Skeletal muscle cell (primary cell): ENCODE measurements around the gene TPM2.
A peak's percentile ranks its signal among the peaks of the same experiment; 100 is the strongest.

Experiments used
- DNase-seq: peaks from one replicate; pipeline ENCODE4 v3.0.0-alpha.2; 2010; ENCODE audit warnings: low read depth
- H3K4me3 ChIP-seq: 2 replicates; pipeline ENCODE4 v1.5.1; 2011; ENCODE audit warnings: low read depth, mild to moderate bottlenecking, control low read depth, low read length, moderate library complexity

Gene TPM2

DNA sequence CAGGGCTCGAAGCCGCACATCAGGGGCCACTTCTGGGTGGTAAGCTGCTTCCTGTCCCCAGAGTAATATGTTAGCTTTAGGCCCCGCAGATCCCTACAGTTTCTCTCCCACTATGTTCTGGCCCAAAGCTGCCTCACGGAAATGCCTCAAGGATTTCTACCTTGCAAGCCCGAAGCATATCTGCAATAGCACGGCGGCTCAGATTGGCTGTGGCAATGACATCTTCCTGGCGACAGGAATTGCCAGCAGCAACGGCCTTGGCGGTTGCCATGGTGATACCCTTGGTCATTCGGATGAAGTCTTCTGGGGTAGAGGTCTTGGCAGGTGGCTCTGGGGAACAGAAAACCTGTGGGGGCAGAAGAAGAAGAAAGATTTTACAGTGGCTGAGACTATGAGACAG lies 10.3 kb upstream of the TPM2 start:
- DNase-seq: no peak
- H3K4me3 ChIP-seq: no peak overlapping the region

DNA sequence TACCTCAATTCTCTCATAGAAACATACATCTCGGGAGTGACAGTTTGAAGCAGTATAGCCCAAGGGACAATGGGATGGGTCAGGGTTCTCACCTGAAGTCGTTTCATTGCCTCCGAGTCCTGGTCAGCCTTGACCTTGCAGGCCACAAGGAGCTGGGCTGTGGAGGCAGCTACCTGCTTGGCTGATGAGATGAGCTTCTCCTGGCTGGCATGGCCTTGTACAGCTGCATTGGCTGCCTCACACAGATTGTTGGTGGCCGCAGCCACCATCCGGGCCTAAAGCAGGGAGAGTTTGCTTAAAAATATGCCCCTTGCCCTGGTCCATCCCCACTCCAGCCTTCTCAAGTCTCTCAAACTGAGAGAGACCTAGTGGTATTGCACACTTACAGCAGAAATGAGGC lies 8.5 kb upstream of the TPM2 start:
- DNase-seq: no peak
- no peak overlapping the region for H3K4me3 ChIP-seq

DNA sequence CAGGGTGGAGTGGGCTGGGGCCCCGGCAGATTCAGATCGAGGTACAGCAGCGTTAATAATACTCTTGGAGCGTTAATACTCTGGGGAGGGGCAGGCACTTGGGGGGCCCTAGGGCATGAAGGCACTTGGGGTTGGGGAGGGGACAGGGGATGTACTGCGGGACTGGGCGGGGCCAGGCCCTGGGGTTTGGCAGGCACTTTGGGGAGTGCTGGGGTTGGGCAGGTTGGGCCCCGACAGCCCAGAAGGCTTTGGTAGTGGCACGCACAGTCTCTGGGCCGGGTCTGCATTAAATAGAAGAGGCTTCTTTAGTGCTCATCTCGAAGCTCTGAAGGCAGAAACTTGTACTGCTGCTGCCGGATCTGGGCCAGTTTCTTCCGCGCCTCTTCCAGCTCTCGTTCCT lies 7.8 kb upstream of the TPM2 start:
- DNase-seq: no peak

DNA sequence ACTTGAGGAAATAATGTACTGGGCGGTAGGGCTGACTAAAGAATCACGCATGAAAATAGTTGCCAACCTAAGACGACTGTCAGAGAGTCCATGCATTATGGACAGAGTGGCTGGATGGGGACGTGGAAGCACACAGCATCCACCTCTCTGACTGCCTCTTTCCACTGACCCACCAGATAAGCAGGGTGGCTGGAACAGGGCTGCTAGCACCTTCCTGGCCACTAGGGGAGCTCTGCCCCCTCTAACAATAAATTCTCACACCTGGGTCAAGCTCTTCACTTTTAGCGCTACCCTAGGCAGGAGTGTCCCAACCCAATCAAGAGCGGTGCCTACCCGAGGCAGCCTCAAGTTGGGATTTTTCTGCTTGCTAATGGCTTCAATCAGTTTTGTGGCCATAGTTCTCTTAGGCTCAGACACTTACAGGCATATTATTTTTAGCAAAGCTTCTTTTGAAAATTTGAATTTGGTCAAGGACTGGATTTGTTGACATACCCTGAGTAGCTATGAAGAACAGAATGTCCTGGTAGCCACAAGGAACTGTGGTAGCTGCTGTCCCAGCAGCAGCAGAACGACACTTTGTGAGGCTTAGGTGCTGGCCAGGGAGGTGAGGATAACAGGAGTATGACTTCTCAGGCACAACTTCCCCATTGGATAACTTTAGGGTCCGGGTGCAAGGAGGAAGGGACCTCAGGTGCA lies 6.9 kb upstream of the TPM2 start:
- no peak overlapping the region for H3K4me3 ChIP-seq
- no peak for DNase-seq

More for the DNA sequence above, 7.8 kb upstream of the TPM2 start:
- H3K4me3 ChIP-seq: no peak overlapping the region

DNA sequence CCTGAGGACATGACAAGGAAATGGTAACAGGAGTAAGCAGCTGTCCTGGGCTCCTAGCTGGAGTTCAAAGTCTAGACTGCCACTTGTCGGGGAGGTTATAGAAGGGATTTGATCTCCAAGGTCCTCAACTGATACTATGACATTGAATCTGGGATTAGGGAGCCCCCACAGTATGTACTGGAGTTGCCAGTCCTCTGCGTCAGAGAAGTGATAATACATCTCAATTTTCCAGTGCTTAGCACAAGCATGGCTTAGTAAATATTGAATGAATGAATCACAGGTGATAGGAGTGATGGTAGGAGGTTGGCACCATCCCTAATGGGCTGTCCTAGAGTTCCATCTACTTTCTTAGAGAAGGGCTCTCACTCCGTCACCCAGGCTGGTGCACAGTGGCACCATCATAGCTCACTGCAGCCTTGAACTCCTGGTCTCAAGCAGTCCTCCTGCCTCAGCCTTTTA lies 6.2 kb upstream of the TPM2 start:
- no peak overlapping the region for H3K4me3 ChIP-seq
- no peak for DNase-seq

DNA sequence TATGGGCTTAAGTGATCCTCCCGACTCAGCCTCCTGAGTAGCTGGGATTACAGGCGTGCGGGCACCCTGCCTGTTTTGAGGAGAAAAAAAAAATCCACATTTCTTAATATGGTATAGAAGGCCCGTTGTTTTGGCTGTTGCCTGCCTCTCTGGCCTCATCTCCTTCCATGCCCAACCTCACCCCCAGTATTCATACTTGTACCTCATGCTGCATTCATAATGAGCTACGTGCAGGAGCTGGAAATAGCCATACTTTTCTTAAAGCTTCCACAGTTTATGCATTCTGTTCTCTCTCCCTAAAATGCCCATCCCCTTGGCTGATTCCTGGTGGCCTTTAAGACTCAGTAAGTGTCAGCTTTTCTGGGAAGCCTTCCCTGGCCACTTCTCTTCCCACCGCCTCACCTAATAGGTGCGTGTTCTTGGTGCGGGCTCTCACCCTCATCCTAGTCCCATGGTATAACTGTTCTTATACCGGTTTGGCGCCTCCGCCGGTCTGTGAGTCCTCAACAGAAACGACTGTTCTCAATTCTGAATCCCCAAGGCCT lies 2.1 kb upstream of the TPM2 start:
- DNase-seq: no peak
- no peak overlapping the region for H3K4me3 ChIP-seq

DNA sequence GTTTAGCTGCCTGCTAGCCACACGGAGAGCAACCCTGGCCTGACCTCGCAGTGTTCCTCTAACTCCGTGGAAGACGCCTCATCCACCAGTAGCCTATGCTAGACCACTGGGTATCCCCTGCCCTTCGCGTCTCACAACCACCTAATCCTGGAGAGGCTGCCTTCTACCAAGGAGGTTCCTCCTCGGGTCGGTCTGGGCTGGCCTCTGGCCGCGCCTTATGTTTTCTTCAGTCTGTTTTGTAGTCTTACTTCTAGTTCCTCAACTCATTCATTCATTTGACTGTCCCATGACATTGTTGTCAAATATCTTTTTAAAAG lies 1.6 kb upstream of the TPM2 start:
- no peak for DNase-seq
- H3K4me3 ChIP-seq: peak overlapping the region; percentile 99

DNA sequence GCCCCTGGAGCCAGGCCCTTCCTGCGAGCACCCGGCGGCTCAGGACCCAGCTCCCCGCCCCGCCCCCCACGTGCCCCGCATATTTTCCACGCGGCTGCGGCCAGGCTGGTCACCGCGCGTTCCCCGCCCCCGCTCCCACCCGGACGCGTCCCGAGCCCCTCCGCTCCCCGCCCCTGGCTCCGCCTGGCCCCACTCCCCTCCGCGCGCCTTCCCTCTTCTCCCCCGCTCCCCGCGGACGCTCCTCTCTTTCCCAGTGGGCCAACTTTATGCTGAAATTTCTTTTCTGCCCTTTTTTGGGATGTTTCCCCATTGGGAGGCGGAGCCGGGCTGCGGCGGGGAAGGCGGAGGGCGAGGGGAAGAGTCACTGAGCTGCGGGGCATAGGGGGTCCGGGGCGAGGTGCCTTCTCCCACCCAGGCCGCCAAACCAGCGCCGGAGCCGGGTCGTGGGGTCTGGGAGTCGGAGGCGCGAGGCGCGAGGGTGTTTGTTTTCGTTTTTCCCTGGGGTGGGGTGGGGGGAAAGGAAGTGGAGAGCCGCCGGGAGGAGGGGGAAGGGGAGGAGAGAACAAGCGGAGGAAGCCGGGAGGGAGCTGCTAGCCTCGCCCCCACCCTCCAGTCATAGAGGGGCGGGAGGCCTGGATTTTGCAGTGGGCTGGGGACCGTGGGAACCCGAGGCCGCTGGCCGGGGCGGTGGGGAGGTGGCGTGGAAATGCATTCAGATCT lies 1.0 kb upstream of the TPM2 start:
- DNase-seq: peak; percentile 53
- H3K4me3 ChIP-seq: peak overlapping the region; percentile 99

DNA sequence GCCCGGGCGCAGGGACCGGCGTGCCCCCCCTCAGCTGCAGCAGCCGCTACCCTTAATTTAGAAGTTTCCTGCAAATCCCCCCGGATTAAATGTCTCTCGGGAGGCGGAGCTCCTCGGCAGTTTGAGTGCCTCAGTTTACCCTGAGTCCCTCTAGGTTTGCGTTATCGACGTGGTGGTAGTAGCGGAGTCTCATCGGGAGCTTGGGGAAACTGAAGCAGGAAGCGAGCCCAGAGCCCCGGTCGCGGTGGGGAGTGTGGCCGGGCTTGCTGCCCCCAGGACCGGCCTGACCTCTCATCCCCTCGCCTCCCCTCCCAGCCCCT lies 529 bp upstream of the TPM2 start:
- H3K4me3 ChIP-seq: peak overlapping the region; percentile 99
- DNase-seq: peak; percentile 29

DNA sequence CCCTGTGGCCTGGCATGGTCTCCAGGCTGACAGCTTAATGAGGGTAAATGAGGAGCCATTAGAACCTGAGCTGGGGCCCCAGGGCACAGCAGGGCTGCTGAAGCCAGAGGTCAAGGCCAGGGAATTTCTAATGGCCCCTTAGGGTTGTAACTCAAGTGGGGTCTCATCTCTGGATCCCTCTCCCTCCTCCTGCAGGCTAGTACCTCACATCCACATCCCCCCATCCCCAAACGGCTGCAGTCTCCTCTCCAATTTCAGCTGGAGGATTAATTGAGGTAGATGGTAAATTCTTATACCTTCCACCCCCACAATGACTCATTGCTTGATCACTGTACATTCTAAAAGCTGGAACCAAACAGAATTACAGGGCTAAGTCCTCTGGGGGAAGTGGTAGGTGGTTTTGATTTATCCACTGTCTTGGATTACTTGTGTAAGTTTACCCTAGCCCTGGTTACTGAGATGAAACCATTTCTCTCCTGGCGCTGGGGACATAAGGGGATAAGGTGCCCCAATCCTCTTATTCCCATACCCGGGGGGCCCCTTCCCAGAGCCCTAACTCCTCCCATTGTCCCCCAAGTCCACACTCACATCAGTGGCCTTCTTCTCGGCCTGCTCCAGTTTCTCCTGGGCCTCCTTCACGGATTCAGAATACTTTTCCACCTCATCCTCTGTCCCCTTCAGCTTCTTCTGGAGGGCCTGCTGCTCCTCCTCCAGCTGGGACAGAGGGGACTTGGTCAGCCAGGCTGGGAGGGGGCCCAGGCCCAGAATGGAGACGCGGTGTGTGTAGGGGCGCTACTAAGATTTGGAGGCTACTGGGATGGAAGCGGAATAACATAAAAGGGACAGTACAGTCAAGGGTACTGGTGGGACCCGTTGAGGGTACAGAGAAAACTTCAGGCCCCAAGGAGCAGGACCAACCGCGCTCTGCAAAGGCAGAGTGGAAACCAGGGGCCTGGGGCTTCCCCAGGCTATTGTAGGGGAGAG lies 875 bp downstream of the TPM2 start:
- DNase-seq: peak; percentile 71

DNA sequence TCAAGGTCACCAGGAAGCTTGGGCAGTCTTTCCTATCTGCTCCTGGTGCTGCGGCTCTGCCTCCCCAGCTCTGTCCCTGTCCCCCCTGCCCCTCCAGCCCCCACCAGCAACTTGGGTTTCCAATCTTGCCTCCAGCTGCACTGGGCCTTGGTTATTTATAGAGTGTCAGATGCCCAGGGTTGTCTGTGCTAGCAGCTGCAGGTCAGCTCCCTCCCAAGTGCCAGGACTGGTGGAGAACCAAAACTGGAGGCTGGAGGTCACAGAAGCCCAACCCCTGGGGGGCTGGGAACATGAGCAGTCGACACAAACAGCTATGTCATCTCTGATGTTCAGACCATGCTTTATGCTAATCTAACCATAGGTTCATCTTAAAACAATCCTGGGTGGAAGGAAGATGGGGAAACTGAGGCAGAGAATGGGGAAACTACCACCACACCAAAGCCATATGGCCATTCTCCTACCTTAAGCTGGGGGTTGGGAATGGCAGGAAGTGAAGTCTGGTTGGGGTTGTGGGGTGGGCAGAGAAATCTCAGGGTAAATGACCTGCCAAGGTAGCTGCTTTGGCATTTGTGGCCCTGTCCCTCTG lies 1.7 kb downstream of the TPM2 start:
- DNase-seq: no peak
- H3K4me3 ChIP-seq: peak overlapping the region; percentile 99

More for the DNA sequence above, 875 bp downstream of the TPM2 start:
- peak overlapping the region; percentile 99 for H3K4me3 ChIP-seq

DNA sequence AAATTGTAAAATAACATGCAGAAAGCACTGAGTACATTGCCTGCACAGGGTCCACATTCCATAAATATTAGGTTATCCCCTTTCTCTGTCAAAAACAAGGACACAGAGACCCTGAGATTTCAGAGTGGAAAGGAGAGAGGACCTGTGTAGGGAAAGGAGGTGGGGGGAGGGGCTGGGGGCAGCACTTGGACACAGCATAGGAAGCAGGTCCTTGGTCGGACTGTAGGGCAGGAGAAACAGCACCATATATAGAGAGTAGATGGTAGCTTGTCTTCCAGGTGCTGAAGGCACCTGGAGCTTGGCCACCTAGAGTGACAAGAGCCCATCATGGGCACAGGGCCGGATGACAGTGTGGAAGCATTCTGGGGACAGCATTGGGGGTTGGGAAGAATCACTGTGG lies 2.4 kb downstream of the TPM2 start:
- H3K4me3 ChIP-seq: peak overlapping the region; percentile 99
- no peak for DNase-seq

DNA sequence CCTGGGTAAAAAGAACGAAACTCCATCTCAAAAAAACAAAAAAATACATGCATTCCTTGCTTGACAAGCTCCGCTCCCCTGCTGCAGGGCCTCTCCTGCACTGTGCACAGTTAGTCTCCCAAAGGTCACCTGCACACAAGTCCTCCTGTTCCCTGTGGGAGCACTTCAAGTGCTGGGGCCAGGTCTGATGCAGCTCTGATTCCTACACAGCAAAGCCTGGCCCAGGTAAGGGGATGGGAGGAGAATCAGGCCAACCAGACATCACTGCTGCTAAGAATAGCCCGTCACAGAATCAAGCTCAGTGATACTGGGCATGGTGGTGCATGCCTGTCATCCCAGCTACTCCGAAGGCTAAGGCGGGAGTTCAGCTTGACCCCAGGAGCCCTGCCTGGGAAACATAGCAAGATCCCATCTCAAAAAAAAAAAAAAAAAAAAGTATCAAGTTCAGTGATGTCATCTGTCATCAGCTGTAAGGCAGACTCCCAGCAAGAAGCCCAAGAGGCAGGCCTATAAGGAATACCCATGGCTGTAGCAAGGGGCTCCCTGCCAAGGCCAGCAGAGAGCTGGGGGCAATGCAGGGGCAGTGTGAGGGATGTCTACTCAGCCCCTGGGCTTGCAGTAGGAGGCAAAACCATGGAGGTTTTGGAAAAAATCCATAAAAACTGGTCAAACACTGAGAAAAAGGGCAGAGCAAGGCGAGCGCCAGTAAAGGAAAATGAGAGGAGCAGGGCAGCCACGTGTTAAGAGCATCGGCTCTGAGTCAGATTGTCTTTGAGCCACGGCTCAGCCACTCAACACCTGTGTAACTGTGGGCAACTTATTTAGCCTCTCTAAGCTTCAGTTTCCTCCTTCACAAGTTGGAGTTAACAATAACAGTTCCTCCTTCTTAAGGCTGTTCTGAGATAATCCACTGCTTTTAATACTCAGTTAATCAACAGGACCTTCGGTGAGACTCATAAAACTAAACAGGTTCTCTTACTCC lies 3.2 kb downstream of the TPM2 start:
- H3K4me3 ChIP-seq: peak overlapping the region; percentile 99
- DNase-seq: peak; percentile 73

DNA sequence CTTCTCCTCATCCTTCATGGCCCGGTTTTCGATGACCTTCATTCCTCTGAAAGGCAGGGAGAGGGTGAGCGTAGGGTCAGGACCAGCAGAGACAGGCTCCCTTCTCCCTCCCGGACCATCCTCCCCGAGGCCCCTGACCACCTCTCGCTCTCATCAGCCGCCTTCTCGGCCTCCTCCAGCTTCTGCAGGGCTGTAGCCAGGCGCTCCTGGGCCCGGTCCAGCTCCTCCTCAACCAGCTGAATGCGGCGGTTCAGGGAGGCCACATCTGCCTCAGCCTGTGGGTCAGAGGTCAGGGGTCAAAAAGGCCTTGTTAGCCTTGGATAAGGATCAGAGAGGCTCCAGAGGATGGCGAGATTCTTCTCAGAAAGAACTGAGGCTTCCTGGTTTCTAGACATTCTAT lies 4.2 kb downstream of the TPM2 start:
- H3K4me3 ChIP-seq: no peak overlapping the region
- no peak for DNase-seq

DNA sequence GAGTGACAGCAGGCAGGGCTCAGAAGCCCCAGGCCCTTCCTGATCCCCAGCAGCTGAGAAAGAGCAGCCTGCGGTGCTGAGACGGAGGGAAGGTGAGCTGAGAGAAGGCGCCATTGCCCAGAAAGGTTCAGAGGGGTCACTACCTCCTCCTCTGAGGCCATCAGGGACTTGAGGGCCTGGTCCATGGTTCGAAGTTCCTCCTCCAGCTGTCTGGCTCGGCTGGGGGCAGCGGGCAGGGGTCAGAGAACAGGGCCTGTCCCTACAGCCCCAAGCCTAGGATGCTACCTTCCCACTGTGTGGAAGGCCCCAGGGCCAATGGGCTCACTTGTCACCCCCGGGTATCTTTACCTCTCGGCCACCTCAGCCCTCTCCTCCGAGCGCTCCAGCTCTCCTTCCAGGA lies 4.8 kb downstream of the TPM2 start:
- no peak overlapping the region for H3K4me3 ChIP-seq
- DNase-seq: no peak

DNA sequence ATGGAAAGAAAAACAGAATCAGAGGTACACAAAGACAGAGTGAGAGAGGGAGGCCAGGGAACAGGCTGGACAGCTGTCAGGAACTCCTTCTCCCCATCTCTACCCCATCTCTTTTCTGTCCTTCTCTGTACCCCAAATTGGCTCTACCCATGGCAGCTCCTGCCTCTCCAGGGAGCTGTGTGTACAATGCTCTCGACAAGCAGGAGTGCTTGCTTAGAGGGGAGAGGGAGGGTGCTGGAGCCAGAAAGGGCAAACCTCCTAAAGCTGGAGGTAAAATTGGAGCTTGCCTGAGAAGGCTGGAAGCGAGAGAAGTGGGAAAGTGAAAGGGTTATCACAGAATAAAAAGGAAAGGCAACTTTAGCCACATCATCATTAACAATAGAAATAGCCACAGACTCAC lies 6.4 kb downstream of the TPM2 start:
- H3K4me3 ChIP-seq: no peak overlapping the region
- no peak for DNase-seq

DNA sequence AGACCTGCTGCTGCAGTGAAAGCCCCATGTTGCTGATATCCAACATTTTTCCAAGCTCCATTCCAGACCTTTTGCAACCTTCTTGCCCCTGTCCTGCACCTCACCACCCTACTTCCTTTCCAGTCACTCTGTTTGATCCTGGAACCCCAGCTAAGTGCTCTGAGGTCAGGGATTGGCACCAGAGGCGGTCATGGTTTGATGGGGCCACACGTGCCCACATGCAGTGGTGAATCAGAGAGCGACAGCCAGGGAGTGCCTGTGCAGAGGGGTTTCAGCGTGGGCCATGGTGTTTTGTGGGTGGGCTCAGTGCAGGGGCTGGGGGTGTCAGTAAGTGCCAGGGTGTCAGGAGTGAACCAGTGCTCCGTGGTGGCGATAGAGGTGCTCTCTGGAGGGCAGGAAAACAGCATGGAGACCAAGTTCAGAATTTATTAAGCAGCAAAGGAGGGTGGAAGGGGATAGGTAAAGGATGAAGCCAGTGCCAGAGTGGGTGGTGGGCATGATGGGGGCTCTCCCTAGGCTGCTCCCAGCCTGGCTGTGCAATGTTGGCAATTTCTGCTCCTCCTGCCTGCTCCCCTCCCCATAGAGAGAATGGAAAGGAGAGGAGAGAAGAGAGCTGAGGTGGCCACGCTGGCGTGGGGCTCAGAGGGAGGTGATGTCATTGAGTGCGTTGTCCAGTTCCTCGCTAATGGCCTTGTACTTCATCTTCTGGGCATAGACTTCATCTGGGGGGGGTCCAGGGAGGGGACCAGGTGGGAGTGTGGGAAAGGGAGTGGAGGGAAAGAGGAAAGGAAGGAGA lies 7.0 kb downstream of the TPM2 start:
- no peak overlapping the region for H3K4me3 ChIP-seq
- DNase-seq: no peak

DNA sequence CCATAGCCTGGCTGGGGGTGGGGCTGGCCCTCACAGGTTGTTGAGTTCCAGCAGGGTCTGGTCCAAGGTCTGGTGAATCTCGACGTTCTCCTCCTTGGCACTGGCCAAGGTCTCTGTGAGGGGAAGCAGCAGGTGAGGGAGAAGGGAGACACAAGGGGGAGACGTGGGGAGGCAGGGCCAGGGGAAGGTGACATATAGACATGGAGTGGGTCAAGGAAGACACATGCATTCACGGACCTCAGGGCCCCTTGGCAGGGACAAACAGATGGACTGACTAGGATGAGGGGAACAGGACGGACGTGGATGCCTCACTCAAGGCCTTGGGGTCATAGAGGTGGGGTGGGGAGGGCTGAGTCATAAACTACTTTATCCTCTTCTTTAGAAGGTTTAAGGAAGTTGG lies 7.7 kb downstream of the TPM2 start:
- no peak overlapping the region for H3K4me3 ChIP-seq
- DNase-seq: no peak
